ENCODE measurements around the gene RPS6KA3. TPM values are rescaled to one million over a fixed set of nuclear protein-coding genes. Genes with fewer than 3 reads are reported as not detected.

The RPS6KA3 gene
- total and polyA plus RNA-seq, 4 donors, result 12.5 to 81.4 (median 39.3) TPM

DNA sequence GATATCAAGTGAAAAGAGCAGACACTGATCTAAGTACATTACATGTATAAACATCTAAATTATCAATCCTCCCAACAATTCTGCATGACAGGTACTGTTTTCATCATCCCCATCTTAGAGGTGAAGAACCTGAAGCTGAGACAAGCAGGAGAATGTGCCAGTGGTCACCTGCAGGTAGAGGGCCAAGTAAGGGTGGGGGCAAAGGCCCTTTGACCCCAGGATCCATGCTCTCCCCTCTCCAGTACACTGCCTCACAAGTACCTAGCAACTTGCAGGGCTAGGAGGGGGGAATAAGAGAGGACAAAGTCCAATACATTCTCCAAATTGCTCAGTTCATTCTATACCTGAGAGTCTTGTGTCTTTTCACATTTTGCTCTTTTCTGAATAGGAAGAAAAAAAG, 141.7 kb downstream of the RPS6KA3 start:
- TF ChIP-seq, protein P1, sequence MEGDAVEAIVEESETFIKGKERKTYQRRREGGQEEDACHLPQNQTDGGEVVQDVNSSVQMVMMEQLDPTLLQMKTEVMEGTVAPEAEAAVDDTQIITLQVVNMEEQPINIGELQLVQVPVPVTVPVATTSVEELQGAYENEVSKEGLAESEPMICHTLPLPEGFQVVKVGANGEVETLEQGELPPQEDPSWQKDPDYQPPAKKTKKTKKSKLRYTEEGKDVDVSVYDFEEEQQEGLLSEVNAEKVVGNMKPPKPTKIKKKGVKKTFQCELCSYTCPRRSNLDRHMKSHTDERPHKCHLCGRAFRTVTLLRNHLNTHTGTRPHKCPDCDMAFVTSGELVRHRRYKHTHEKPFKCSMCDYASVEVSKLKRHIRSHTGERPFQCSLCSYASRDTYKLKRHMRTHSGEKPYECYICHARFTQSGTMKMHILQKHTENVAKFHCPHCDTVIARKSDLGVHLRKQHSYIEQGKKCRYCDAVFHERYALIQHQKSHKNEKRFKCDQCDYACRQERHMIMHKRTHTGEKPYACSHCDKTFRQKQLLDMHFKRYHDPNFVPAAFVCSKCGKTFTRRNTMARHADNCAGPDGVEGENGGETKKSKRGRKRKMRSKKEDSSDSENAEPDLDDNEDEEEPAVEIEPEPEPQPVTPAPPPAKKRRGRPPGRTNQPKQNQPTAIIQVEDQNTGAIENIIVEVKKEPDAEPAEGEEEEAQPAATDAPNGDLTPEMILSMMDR (IDR thresholded peaks at IDR 0.05; ENCODE audit: control extremely low read depth, extremely low read depth), result no peak
- Histone ChIP-seq H3K4me3 (no peak overlapping the region), H3K9ac (ENCODE audit: insufficient read depth in 1 of 2, low read length in 2 of 2) (no peak overlapping the region), H3K4me1 (ENCODE audit: control insufficient read depth in 5 of 5, insufficient read depth in 5 of 5, low read length in 5 of 5) (no peaks in the 10 kb centered on the region), H3K9me3 (ENCODE audit: control insufficient read depth in 4 of 4, insufficient read depth in 3 of 4, low read length in 3 of 4) (no peaks in the 10 kb centered on the region), H3K27ac (ENCODE audit: low read depth in 1 of 2, low read length in 1 of 2) (no peak overlapping the region), H3K27me3 (ENCODE audit: control insufficient read depth in 3 of 3, insufficient read depth in 3 of 3, low read length in 2 of 3) (peaks cover 0 to 10% (median 0%) of the 10 kb centered on the region in 3 donors), H3K36me3 (ENCODE audit: control insufficient read depth in 4 of 4, insufficient read depth in 4 of 4, low read length in 4 of 4) (peaks cover 0 to 8% (median 3%) of the 10 kb centered on the region in 4 donors)
- DNase-seq (no peak), ATAC-seq (ENCODE audit: insufficient read depth, low FRiP score) (no peak)

- H3K4me1 ChIP-seq (ENCODE audit: control insufficient read depth in 5 of 5, insufficient read depth in 5 of 5, low read length in 5 of 5), result peaks cover 0 to 4% (median 0%) of the 10 kb centered on the region in 5 donors
- DNase-seq (peak in 1 of 3 donors; percentile 12), ATAC-seq (ENCODE audit: insufficient read depth, low FRiP score) (no peak)
- no peaks in the 10 kb centered on the region for H3K36me3 ChIP-seq (ENCODE audit: control insufficient read depth in 4 of 4, insufficient read depth in 4 of 4, low read length in 4 of 4)
- 49 to 71% methylated on average over 11 to 12 of the region's 12 CpGs for WGBS, 2 donors
- TF ChIP-seq, protein P1 (IDR thresholded peaks at IDR 0.05; ENCODE audit: control extremely low read depth, extremely low read depth), result no peak
- peaks cover 0 to 10% (median 0%) of the 10 kb centered on the region in 4 donors for H3K9me3 ChIP-seq (ENCODE audit: control insufficient read depth in 4 of 4, insufficient read depth in 3 of 4, low read length in 3 of 4)
- no peak overlapping the region for H3K9ac ChIP-seq (ENCODE audit: insufficient read depth in 1 of 2, low read length in 2 of 2)
- no peak overlapping the region for H3K27ac ChIP-seq (ENCODE audit: low read depth in 1 of 2, low read length in 1 of 2)
- no peak overlapping the region for H3K4me3 ChIP-seq
- H3K27me3 ChIP-seq (ENCODE audit: control insufficient read depth in 3 of 3, insufficient read depth in 3 of 3, low read length in 2 of 3), result peaks cover 0 to 60% (median 44%) of the 10 kb centered on the region in 3 donors
Measured at GRCh38 chrX:20118065-20118824, 148.5 kb downstream of the RPS6KA3 start.

- Histone ChIP-seq H3K36me3 (ENCODE audit: control insufficient read depth in 4 of 4, insufficient read depth in 4 of 4, low read length in 4 of 4) (no peaks in the 10 kb centered on the region), H3K9me3 (ENCODE audit: control insufficient read depth in 4 of 4, insufficient read depth in 3 of 4, low read length in 3 of 4) (peaks cover 0 to 10% (median 0%) of the 10 kb centered on the region in 4 donors), H3K9ac (ENCODE audit: insufficient read depth in 1 of 2, low read length in 2 of 2) (no peak within 1 kb of the TSS), H3K4me3 (no peak within 1 kb of the TSS), H3K27me3 (ENCODE audit: control insufficient read depth in 3 of 3, insufficient read depth in 3 of 3, low read length in 2 of 3) (peaks cover 0 to 68% (median 49%) of the 10 kb centered on the region in 3 donors), H3K4me1 (ENCODE audit: control insufficient read depth in 5 of 5, insufficient read depth in 5 of 5, low read length in 5 of 5) (peaks cover 0 to 4% (median 0%) of the 10 kb centered on the region in 5 donors), H3K27ac (ENCODE audit: low read depth in 1 of 2, low read length in 1 of 2) (no peak within 1 kb of the TSS)
- 23 to 38% methylated on average over 59 to 91 of the region's 91 CpGs for WGBS, 2 donors
- TF ChIP-seq, protein P1 (IDR thresholded peaks at IDR 0.05; ENCODE audit: control extremely low read depth, extremely low read depth), result no peak
- DNase-seq (peak in 1 of 3 donors; percentile 15), ATAC-seq (ENCODE audit: insufficient read depth, low FRiP score) (no peak)
Measured at GRCh38 chrX:20116577-20117240, 150.0 kb downstream of the RPS6KA3 start, which contains the start of gene MAP7D2. Gene MAP7D2, minus strand, starts transcription at chrX:20116907. Its CDS starts 28 bp downstream, at chrX:20116879.
